PFSK-1 (cell line): ENCODE data around the gene FOXC1.

Experiments used
- POLR2AphosphoS5 ChIP-seq: IDR thresholded peaks from 2 replicates; pipeline ENCODE4 v1.6.1; 2012; ENCODE audit warnings: low read depth, mild to moderate bottlenecking, control low read depth, low read length, moderate library complexity
- REST ChIP-seq, 2 experiments: IDR thresholded peaks; 2 replicates each; pipeline versions ENCODE4 v1.6.1 to v1.8.0; 2011 to 2012; ENCODE audit warnings: low read depth in 2 of 2, low read length in 2 of 2, control low read depth in 1 of 2, inconsistent platforms in 1 of 2, mild to moderate bottlenecking in 1 of 2, moderate library complexity in 1 of 2; ENCODE audit not compliant: insufficient read depth in 1 of 2
- SIN3A ChIP-seq: IDR thresholded peaks from 2 replicates; pipeline ENCODE4 v1.6.1; 2012; ENCODE audit warnings: mild to moderate bottlenecking, low read length, moderate library complexity, borderline replicate concordance; ENCODE audit not compliant: insufficient read depth
- TAF1 ChIP-seq: IDR thresholded peaks from 2 replicates; pipeline ENCODE4 v1.6.1; 2012; ENCODE audit warnings: low read length, control low read depth, borderline replicate concordance; ENCODE audit not compliant: insufficient read depth

GRCh38 chr6:1633366-1634021 is 23.8 kb downstream of the FOXC1 start:
- TF ChIP-seq POLR2AphosphoS5: no peak
- no peak for TF ChIP-seq REST (IDR thresholded peaks at IDR 0.05; ENCODE audit: insufficient read depth in 1 of 2, low read depth in 2 of 2, low read length in 2 of 2)
- no peak for TF ChIP-seq SIN3A
- TF ChIP-seq TAF1: no peak
